GM21515 (cell line): Measurements from ENCODE around the gene IMMP2L.

Experiments
- ATAC-seq: cut with Tn5 transposase; IDR thresholded peaks from one replicate; pipeline ENCODE4 v1.9.1; 2021; ENCODE audit not compliant: unreplicated experiment

Gene IMMP2L

GRCh38 chr7:111113263-111114017, 448.9 kb downstream of the IMMP2L start:
- ATAC-seq, result no peak

DNA sequence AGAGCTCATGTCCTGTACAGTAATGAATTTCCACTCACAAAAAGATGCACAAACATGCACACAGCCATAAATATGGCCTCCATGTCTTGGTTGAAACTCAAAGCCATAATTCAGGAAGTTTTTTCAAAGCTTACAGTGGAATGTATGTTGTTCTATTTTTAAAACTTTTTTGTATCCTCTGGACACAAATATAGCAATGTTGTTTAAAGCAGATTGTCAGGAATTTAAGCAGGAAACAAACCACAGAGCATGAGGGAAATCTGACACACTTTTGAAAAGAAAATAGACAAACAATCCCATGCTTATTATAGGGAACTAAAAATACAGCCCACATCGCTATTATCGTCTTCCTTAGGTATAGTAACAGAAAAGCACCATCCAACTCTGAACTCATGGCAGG, 449.9 kb downstream of the IMMP2L start:
- no peak for ATAC-seq

DNA sequence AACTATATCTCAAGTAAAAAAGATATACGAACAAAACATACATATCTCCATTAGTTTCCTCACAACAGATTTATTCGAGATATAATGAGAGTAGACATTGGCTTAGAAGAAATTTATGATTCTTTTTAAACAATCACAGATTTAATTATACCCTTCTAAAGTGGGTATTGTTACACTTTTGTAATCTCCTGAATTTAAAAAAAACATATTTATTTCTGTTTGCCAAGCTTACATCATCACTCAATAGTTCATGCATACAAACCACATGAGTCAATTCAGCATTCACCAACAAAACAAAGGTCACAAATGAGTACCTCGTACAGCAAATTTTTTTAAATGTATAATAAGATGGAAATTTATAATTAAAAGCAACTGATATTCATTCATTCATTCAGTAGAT, 453.8 kb downstream of the IMMP2L start:
- no peak for ATAC-seq

- ATAC-seq, result no peak
Observed at GRCh38 chr7:111108000-111108399, 454.3 kb downstream of the IMMP2L start.

- no peak for ATAC-seq
Observed at GRCh38 chr7:111107579-111107978, 454.7 kb downstream of the IMMP2L start.

DNA sequence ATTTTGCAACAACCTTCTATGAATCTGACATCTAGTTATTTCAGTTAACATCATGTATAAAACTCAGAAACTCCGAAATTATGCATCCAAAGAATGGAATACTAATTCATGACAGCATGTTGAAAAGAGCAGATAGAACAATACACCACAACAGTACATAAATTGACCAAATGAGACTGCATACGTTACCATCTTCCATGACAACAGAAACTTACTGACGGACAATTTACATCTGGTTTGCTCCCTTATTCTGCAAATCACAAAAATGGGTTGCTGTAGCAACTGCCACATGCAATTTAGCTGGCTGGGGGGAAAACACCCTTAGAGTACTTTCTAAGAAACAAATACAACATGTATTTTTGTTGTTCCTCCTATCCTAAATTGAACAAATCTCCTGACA, 457.0 kb downstream of the IMMP2L start:
- ATAC-seq, result no peak

DNA sequence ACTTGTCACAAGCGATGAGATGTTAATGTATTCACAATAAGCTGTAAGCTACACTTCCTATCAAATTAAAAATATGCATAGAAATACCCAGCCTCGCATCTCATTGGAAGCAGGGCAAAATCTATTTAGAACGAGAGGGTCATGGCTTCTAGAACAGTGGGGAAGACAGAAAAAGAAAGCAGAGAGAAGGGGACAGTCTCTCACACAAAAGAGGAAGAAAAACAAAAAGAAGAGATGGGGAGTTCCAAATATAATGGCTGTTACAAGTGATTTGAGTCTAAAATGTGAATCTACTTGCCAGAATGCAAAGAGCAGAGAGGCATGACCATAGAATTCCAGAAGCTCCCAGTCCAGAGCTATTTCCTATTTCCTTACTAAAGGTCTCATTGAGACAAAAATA, 457.6 kb downstream of the IMMP2L start:
- ATAC-seq, result peak; percentile 46

DNA sequence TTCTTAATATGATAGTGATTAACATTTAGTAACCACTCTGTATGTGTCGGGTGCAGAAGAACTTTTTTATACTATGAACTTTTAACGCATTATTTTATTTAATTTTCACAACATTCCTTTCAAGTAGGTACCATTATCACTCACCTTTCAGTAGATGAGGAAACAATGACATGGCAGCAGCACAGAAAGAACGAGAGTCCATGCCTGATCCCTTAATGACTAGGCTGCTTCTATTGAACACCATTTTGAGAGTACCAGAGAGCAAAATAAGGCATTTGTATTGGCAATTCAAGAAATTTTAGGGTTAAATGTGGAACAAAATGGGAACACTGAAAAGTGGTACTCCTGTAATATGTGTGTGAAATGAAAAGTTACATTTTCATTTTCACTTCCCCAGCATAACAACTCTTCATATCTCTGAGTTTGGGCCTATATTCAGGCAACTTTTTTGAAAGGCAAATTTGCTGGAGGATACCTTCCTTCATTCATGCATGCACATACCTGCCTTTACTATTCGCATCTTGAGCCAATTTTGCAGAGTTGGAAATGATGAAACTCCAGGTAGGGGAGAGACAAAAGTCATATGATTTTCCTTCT, 458.5 kb downstream of the IMMP2L start:
- ATAC-seq, result peak; percentile 65

DNA sequence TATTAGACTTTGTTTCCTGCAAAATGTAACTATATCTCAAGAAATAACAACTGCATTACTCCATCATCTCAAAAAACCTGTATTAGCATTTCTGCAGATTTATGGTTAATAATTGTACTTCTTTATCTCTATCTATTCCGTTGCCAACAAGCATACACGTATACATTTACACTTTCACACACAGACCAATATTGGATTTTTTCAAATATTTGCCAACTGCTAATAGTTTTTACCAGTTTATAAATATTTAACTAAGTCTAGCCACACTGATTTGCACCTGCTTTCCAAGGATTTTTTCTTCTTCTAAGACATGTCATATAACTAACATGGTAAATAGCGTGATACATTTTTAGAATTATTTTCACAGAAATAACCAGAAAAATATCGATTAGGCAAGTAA, 459.2 kb downstream of the IMMP2L start:
- no peak for ATAC-seq

DNA sequence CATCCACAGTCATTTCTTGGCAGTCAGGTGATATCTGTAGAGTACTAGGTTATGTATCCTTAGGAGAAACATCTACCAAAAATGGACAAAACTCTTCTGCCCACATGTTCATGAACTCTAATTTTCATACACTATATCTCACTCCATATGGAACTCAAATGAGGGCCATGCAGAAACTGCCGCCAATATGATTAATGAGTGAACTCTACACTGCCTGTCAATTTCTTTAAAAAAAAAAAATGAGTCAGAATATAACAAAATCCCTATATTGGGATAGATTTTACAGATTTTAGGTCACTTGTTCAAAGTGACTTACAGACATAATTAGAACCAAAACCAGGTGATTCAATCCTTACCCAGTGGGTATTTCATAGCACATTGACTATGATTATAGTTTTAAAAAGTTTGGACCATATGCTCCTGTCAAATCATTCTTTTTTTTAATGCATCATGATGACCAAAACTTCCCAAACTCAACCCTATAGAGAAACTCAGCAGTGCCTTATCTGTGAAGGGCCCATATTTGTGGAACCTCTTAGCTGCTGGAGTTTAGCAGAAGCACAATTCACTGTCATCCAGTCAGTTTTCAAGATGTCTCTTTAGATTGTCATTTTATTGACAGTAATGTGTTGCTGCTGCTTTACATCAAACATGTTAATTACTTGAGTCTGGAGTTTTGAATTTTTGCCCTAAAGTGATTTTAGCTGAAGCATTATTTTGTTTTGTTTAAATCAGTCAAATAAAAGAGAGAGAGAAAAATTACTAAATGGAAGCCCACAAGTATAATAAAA, 460.2 kb downstream of the IMMP2L start:
- ATAC-seq, result no peak

- no peak for ATAC-seq
Observed at GRCh38 chr7:111098926-111099250, 463.4 kb downstream of the IMMP2L start.

GRCh38 chr7:111098011-111098925, 464.0 kb downstream of the IMMP2L start:
- peak; percentile 67 for ATAC-seq

DNA sequence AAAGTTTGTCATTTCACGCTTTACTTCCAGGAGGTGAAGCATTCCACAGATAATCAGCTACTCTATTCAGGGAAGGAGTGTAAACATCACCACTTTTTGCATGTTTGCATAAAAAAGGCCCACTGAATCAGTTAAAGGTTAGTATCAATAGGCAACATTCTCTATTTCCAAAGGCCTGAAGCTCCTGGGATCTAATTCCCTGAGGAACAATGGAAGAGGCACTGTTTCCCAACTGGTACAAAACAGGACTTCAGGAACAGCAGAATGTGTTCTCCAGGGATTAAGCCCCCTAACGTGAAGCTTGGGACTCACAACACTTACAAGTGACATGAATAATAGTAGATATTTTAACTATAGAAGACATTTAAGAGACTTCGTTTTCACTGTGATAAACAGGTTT, 465.3 kb downstream of the IMMP2L start:
- no peak for ATAC-seq

DNA sequence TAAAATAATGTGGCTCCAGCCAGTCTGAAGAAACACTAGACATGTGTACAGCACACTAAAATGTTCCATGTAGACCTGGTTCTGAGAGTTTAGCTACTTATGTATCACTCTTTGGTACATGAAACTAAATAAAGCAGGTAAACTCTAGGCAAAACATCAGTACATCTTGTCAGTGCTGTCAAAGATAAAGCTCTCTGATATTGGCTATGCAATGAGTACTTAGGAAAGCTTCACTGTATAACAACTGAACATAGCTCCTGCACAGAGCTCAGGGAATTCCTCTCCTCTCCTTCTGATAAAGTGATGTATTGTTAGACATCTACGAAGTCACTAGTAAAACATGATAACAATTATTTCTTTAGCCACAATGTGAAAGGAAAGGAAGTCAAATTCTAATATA, 467.9 kb downstream of the IMMP2L start:
- no peak for ATAC-seq

DNA sequence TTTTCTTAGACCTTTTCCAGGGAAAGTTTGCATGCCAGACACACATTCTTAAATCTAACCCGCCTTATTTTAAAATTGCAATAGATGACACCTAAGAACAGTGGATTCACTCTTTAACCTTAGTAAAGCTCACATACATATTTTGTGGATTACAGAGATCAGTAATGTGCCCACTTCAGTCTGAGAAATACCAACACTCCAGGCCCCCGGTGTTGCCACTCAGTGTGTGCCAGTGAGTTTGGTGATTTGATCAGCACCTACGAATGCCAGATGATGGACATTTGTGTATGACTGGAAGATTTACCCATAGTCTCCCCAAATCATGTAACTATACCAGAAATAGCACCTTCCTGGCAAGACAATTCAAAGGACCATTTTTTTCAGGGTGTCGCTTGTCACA, 468.8 kb downstream of the IMMP2L start:
- no peak for ATAC-seq

GRCh38 chr7:111092406-111093236, 469.7 kb downstream of the IMMP2L start:
- peak; percentile 65 for ATAC-seq

GRCh38 chr7:111091593-111092358, 470.5 kb downstream of the IMMP2L start:
- ATAC-seq, result no peak

- no peak for ATAC-seq
Observed at GRCh38 chr7:111090846-111091245, 471.4 kb downstream of the IMMP2L start, which contains the start of gene LRRN3. Gene LRRN3, plus strand, starts transcription at chr7:111091127. Its CDS starts 31,646 bp downstream, at chr7:111122773.

DNA sequence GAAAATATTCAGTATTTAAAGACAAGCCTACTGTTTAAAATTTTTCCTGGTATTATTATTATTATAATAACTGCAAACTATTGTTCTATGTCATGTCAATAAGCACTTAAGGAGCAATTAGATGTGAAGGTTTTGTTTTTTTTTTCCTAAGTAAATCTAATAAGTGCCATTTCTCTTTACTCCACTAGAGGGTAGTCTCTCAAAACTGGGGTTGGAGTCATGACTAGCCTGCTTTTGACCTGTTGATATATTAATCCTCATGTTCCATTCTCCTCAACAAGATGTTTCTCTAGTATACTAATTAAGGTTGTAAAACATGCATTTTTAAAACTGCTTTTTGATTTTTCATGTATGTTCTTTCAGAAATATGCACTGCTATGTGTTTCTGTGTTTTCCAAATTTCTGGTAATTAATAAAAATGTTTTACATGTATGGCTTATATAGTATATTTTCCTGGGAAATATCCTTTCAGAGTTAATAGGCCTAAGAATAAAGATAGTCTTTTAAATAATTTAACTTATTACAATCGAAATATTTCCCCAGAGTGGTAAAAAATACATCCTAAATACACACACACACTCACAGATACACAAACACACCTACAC, 472.4 kb downstream of the IMMP2L start:
- peak; percentile 52 for ATAC-seq
